SK-N-SH (cell line): ENCODE data around the gene PCBD2. TPM values are rescaled to one million over a fixed set of nuclear protein-coding genes. Genes with fewer than 3 reads are reported as not detected.

Source experiments
- CTCF ChIA-PET: fragments of 300-600, 350-600 bp; formaldehyde crosslinking; extraction: SDS; loops from one replicate; lab custom pipeline; 2021; lab: Yijun Ruan, JAX
- POLR2A ChIA-PET: fragments of 350-600 bp; sonication (Branson Sonifier 250); formaldehyde crosslinking; extraction: SDS; loops from one replicate; lab custom pipeline; 2020; ENCODE audit warnings: antibody characterized with exemption, inconsistent platforms; lab: Yijun Ruan, JAX
- DNase-seq: peaks from one replicate; pipeline ENCODE4 v3.0.0; 2012
- H2AFZ ChIP-seq: fragments of 200-600 bp; sonication (generic); 2 replicates; pipeline ENCODE4 v1.8.1; 2016; ENCODE audit warnings: antibody characterized with exemption, mild to moderate bottlenecking, low read depth
- H3F3A ChIP-seq: fragments of 200-600 bp; sonication (generic); replicated peaks from 2 replicates; pipeline ENCODE3; 2016; ENCODE audit warnings: antibody characterized with exemption, mild to moderate bottlenecking; ENCODE audit not compliant: insufficient read depth
- H3K27ac ChIP-seq, 2 experiments: fragments of 200-500 bp in 1 of 2; fragments of 200-600 bp in 1 of 2; sonication (Bioruptor generic) in 1 of 2; sonication (generic), shearing (Covaris generic) in 1 of 2; 2 replicates each; pipeline versions ENCODE4 v1.5.1 to v1.6.1; 2014 to 2016; ENCODE audit warnings: low read depth in 2 of 2, inconsistent platforms in 1 of 2, low read length in 1 of 2, mild to moderate bottlenecking in 1 of 2, mixed read lengths in 1 of 2
- H3K27me3 ChIP-seq: fragments of 200-600 bp; sonication (generic), shearing (Covaris generic); 2 replicates; pipeline ENCODE4 v1.6.1; 2016; ENCODE audit warnings: mixed run types; ENCODE audit not compliant: insufficient read depth
- H3K36me3 ChIP-seq, 2 experiments: fragments of 200-500 bp in 1 of 2; fragments of 200-600 bp in 1 of 2; sonication (Bioruptor generic) in 1 of 2; sonication (generic) in 1 of 2; replicated peaks in 1 of 2; 2 replicates each; pipeline versions ENCODE3 to v1.5.1; 2014 to 2016; ENCODE audit warnings: low read length in 1 of 2, mild to moderate bottlenecking in 1 of 2; ENCODE audit not compliant: insufficient read depth in 2 of 2, control insufficient read depth in 1 of 2
- H3K4me1 ChIP-seq, 2 experiments: fragments of 200-500 bp in 1 of 2; fragments of 200-600 bp in 1 of 2; sonication (Bioruptor generic) in 1 of 2; sonication (generic), shearing (Covaris generic) in 1 of 2; 2 replicates each; pipeline versions ENCODE4 v1.5.1 to v1.6.1; 2014 to 2016; ENCODE audit warnings: low read depth in 1 of 2, low read length in 1 of 2, mixed run types in 1 of 2; ENCODE audit not compliant: insufficient read depth in 2 of 2, control insufficient read depth in 1 of 2
- H3K4me2 ChIP-seq: fragments of 200-600 bp; sonication (generic), shearing (Covaris generic); 2 replicates; pipeline ENCODE4 v1.6.1; 2017; ENCODE audit warnings: mixed run types
- H3K4me3 ChIP-seq, 2 experiments: fragments of 200-500 bp in 1 of 2; fragments of 200-600 bp in 1 of 2; sonication (Bioruptor generic) in 1 of 2; sonication (generic), shearing (Covaris generic) in 1 of 2; 2 replicates each; pipeline versions ENCODE4 v1.5.1 to v1.8.1; 2014 to 2016; ENCODE audit warnings: low read depth in 2 of 2, inconsistent platforms in 1 of 2, low read length in 1 of 2, mild to moderate bottlenecking in 1 of 2, mixed read lengths in 1 of 2, moderate library complexity in 1 of 2
- H3K79me2 ChIP-seq: fragments of 200-600 bp; sonication (generic); 2 replicates; pipeline ENCODE4 v1.8.1; 2017; ENCODE audit warnings: mild to moderate bottlenecking; ENCODE audit not compliant: insufficient read depth
- H3K9ac ChIP-seq: fragments of 200-600 bp; sonication (generic); 2 replicates; pipeline ENCODE4 v1.6.1; 2017; ENCODE audit warnings: mixed run types
- H3K9me2 ChIP-seq: fragments of 200-600 bp; sonication (generic); 2 replicates; pipeline ENCODE4 v1.6.1; 2017; ENCODE audit warnings: mixed run types
- H3K9me3 ChIP-seq: fragments of 200-600 bp; sonication (generic); 2 replicates; pipeline ENCODE4 v1.6.1; 2017; ENCODE audit warnings: mixed run types, mild to moderate bottlenecking, moderate library complexity
- H4K20me1 ChIP-seq: fragments of 200-600 bp; sonication (generic); 2 replicates; pipeline ENCODE4 v1.6.1; 2017; ENCODE audit warnings: mild to moderate bottlenecking, mixed run types; ENCODE audit not compliant: insufficient read depth
- CTCF ChIP-seq: fragments of 200-600 bp; sonication (generic); IDR thresholded peaks from 2 replicates; pipeline ENCODE4 v1.6.1; 2017; ENCODE audit warnings: antibody characterized with exemption, mild to moderate bottlenecking, moderate library complexity
- EP300 ChIP-seq, 2 experiments: IDR thresholded peaks; 2 replicates each; pipeline versions ENCODE4 v1.4.0 to v1.6.1; 2012; ENCODE audit warnings: borderline replicate concordance in 1 of 2, low read depth in 1 of 2, low read length in 1 of 2
- EZH2phosphoT487 ChIP-seq: fragments of 200-600 bp; sonication (generic); IDR thresholded peaks from 2 replicates; pipeline ENCODE4 v1.6.1; 2017; ENCODE audit warnings: low read depth, mixed run types, mild to moderate bottlenecking, antibody characterized with exemption, moderate library complexity, borderline replicate concordance
- FOXJ3 ChIP-seq: sonication (generic); formaldehyde crosslinking; IDR thresholded peaks from 2 replicates; pipeline ENCODE4 v1.5.1; 2020; ENCODE audit warnings: mild to moderate bottlenecking, missing genetic modification reagents
- FOXM1 ChIP-seq: IDR thresholded peaks from 2 replicates; pipeline ENCODE4 v1.4.0; 2012; ENCODE audit warnings: low read depth, mild to moderate bottlenecking
- GABPA ChIP-seq: IDR thresholded peaks from 2 replicates; pipeline ENCODE4 v1.4.0; 2012; ENCODE audit warnings: low read depth, mild to moderate bottlenecking
- JUND ChIP-seq: IDR thresholded peaks from 2 replicates; pipeline ENCODE4 v1.4.0; 2012
- MEF2A ChIP-seq: IDR thresholded peaks from 2 replicates; pipeline ENCODE4 v1.4.0; 2012; ENCODE audit warnings: low read depth, borderline replicate concordance
- MXI1 ChIP-seq: IDR thresholded peaks from 2 replicates; pipeline ENCODE4 v1.6.1; 2012; ENCODE audit warnings: mild to moderate bottlenecking, low read depth, low read length, improper control_type of control experiment
- NRF1 ChIP-seq: IDR thresholded peaks from 2 replicates; pipeline ENCODE4 v1.6.1; 2012; ENCODE audit warnings: low read depth, mild to moderate bottlenecking, low read length
- POLR2AphosphoS5 ChIP-seq: IDR thresholded peaks from 2 replicates; pipeline ENCODE4 v1.6.1; 2012; ENCODE audit warnings: low read depth, low read length
- RCOR1 ChIP-seq: fragments of 150-350 bp; IDR thresholded peaks from 2 replicates; pipeline ENCODE4 v1.6.1; 2017; ENCODE audit warnings: antibody characterized with exemption, low read length
- SIN3A ChIP-seq: IDR thresholded peaks from 2 replicates; pipeline ENCODE4 v1.6.1; 2012; ENCODE audit warnings: low read depth, mild to moderate bottlenecking, low read length, moderate library complexity, borderline replicate concordance
- SMC3 ChIP-seq: IDR thresholded peaks from 2 replicates; pipeline ENCODE4 v1.6.1; 2012; ENCODE audit warnings: low read depth, low read length, improper control_type of control experiment
- TAF1 ChIP-seq: IDR thresholded peaks from 2 replicates; pipeline ENCODE4 v1.6.1; 2012; ENCODE audit warnings: low read depth, mild to moderate bottlenecking, low read length, moderate library complexity, borderline replicate concordance
- TCF12 ChIP-seq: IDR thresholded peaks from 2 replicates; pipeline ENCODE4 v1.4.0; 2012
- USF1 ChIP-seq: IDR thresholded peaks from 2 replicates; pipeline ENCODE4 v1.4.0; 2012; ENCODE audit warnings: low read depth, borderline replicate concordance
- YY1 ChIP-seq: IDR thresholded peaks from 2 replicates; pipeline ENCODE4 v1.4.0; 2012; ENCODE audit warnings: low read depth, mild to moderate bottlenecking
- WGBS: methylation state at CpG from one replicate; pipeline ENCODE4 v1.1.6; 2017; ENCODE audit warnings: low lambda C conversion rate; 5-methylcytosine and 5-hydroxymethylcytosine counted together
- polyA plus RNA-seq, 3 experiments: library from polyadenylated mRNA; depleted of rRNA; stranded (reverse); fragments of >200 nt; gene quantifications; 2 replicates each; pipeline ENCODE4 v1.2.3, GENCODE V29; 2012
- TF ChIP-seq, protein P1 (sequence below): IDR thresholded peaks from 2 replicates; pipeline ENCODE4 v1.4.0; 2012; ENCODE audit warnings: low read depth
- TF ChIP-seq, protein P2 (sequence below): fragments of 150-350 bp; IDR thresholded peaks from 2 replicates; pipeline ENCODE4 v1.6.1; 2017; ENCODE audit warnings: antibody characterized with exemption, low read length, low read depth, borderline replicate concordance

Gene PCBD2
- polyA plus RNA-seq, 1 of the 3 experiments (the other 2 are of a cell fraction) = 5.1 TPM

DNA sequence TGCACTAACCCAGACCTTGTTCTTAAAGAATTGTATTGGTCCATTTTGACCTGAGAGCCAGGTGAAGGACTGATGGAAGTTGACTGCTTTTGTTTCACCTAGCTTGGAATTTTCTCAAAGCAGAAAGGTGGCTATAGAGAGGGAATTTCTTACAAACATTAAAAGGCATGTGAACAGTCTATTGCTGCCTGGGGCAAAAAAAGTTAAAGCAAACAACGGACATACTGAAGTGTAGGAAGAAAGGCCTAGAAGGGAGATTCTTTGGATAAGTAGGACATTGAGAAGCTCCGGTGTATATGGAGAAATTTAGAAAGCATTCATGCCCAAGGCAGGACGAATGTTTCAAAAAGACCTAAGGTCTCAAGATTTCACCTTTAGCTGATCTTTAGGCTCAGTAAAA is 74.5 kb downstream of the PCBD2 start:
- WGBS = 68% methylated on average over 3 of the region's 3 CpGs
- ChIA-PET POLR2A (no interaction called here), CTCF (interaction anchor here (0.9 to 1.3 kb wide), 2 partner anchors 10 to 17 kb away, joined by 3 to 4 read pairs; no protein-coding TSS in a partner anchor)
- Histone ChIP-seq H3K27me3 (no peaks in the 10 kb centered on the region), H3K4me2 (no peak overlapping the region), H4K20me1 (no peaks in the 10 kb centered on the region), H3K9ac (no peak overlapping the region), H3K9me2 (no peaks in the 10 kb centered on the region), H3F3A (no peaks in the 10 kb centered on the region), H3K9me3 (peaks cover 9% of the 10 kb centered on the region; the same call in 1 of the 2 replicates), H3K27ac (no peak overlapping the region), H3K4me3 (no peak overlapping the region), H3K79me2 (no peaks in the 10 kb centered on the region), H3K4me1 (no peaks in the 10 kb centered on the region), H3K36me3 (peaks cover 0 to 3% of the 10 kb centered on the region in 2 experiments), H2AFZ (no peak overlapping the region)
- TF ChIP-seq FOXJ3 (CRISPR knock-in tag) (no peak), CTCF (no peak), RCOR1 (no peak), EP300 (IDR thresholded peaks at IDR 0.05; ENCODE audit: borderline replicate concordance in 1 of 2, low read depth in 1 of 2, low read length in 1 of 2) (no peak), SIN3A (no peak), YY1 (no peak), POLR2AphosphoS5 (no peak), GABPA (no peak), JUND (no peak), USF1 (no peak), MEF2A (no peak), TAF1 (no peak), MXI1 (no peak), SMC3 (no peak), FOXM1 (no peak), NRF1 (no peak), TCF12 (no peak), EZH2phosphoT487 (no peak)
- TF ChIP-seq, protein P1, sequence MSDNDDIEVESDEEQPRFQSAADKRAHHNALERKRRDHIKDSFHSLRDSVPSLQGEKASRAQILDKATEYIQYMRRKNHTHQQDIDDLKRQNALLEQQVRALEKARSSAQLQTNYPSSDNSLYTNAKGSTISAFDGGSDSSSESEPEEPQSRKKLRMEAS = no peak
- TF ChIP-seq, protein P2, sequence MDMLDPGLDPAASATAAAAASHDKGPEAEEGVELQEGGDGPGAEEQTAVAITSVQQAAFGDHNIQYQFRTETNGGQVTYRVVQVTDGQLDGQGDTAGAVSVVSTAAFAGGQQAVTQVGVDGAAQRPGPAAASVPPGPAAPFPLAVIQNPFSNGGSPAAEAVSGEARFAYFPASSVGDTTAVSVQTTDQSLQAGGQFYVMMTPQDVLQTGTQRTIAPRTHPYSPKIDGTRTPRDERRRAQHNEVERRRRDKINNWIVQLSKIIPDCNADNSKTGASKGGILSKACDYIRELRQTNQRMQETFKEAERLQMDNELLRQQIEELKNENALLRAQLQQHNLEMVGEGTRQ = no peak
- DNase-seq = no peak
